D721Med (cell line): ENCODE measurements around the gene COL24A1.

Source experiments
- DNase-seq: peaks from one replicate; pipeline ENCODE4 v3.0.0; 2011; ENCODE audit warnings: low spot score; ENCODE audit not compliant: insufficient read length
- FAIRE-seq: peaks from 2 replicates; lab custom pipeline; 2011; peaks lifted over from hg19 to GRCh38; lab: Jason Lieb, UNC
- CTCF ChIP-seq: IDR thresholded peaks from 2 replicates; pipeline ENCODE4 v1.5.1; 2012; ENCODE audit warnings: mild to moderate bottlenecking, control low read depth; ENCODE audit not compliant: insufficient read depth; ENCODE audit errors: missing control alignments

The COL24A1 gene

DNA sequence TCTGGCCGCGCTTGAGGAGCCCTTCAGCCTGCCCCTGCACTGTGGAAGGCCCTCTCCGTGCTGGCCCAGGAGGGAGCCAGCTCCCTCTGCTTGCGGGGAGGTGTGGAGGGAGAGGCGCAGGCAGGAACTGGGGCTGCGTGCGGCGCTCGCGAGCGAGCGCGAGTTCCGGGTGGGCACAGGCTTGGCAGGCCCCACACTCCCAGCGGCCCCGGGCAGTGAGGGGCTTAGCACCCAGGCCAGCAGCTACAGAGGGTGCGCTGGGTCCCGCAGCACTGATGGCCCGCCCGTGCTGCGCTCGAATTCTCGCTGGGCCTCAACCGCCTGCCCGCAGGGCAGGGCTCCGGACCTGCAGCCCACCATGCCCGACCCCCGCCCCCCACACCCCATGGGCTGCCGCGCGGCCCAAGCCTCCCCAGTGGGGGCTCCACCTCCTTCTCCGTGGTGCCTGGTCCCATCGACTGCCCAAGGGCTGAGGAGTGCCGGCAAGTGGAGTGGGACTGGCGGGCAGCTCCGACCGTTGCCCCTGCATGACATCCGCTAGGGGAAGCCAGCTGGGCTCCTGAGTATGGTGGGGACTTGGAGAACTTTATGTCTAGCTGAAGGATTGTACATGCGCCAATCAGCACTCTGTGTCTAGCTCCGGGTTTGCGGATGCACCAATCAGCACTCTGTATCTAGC lies 46.0 kb downstream of the COL24A1 start:
- DNase-seq (no peak), FAIRE-seq (no peak)
- TF ChIP-seq CTCF = no peak

- FAIRE-seq (no peak), DNase-seq (no peak)
- TF ChIP-seq CTCF = no peak
These were observed 51.1 kb downstream of the COL24A1 start for GRCh38 chr1:86105533-86105866.

DNA sequence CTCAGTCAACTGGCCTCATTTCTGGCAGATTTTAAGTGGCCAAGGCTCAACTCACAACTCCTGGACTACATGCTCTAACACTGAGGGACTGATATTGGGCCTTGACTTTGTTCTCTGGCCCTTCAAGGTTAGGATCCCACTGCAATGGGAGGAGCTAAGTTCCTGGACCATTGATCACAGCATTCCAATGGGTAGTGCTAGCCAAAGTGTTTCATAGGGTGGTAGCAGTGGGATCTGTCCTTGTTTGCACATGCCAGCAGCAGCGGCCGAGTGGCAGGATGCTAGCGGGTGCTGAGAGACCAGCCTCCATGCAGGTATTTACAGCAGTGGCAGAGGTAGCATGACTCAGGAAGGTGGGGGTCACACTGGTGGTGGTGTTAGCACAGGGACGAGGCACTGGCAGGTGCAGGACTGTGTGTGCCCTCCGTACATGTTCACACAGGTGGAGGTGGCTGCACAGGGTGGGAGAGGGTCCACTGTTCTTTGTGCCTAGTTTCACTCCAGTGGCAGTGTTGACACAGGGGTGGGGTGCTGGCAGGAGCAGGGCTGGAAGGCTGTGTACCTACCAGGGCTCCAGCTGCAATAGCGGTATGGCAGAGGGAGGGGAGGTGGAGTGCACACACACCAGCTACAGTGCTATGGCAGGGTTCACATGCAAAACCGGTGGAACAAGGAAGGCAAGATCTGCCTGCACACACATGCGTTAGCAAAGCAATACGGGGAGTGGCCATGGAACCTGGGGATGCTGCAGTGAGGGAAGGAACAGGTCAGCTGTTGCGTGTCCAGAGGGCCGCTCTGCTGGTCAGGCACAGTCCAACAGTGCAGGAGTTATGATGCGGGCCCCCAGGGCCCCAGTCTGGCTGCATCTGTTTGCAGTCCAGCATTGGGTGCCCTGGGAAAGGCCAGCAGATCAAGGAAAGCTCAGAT lies 51.7 kb downstream of the COL24A1 start:
- TF ChIP-seq CTCF = no peak
- DNase-seq (no peak), FAIRE-seq (no peak)

DNA sequence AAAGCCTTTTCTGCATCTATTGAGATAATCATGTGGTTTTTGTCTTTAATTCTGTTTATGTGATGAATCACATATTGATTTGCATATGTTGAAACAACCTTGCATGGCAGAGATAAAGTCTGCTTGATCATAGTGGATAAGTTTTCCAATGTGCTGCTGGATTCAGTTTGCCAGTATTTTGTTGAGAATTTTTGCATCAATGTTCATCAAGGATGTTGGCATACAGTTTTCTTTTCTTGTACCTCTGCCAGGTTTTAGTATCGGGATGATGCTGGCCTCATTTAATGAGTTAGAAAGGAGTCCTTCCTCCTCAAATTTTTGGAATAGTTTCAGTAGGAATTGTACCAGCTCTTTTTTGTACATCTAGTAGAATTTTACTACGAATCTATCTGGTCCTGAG lies 55.0 kb downstream of the COL24A1 start:
- FAIRE-seq (no peak), DNase-seq (no peak)
- TF ChIP-seq CTCF = no peak

DNA sequence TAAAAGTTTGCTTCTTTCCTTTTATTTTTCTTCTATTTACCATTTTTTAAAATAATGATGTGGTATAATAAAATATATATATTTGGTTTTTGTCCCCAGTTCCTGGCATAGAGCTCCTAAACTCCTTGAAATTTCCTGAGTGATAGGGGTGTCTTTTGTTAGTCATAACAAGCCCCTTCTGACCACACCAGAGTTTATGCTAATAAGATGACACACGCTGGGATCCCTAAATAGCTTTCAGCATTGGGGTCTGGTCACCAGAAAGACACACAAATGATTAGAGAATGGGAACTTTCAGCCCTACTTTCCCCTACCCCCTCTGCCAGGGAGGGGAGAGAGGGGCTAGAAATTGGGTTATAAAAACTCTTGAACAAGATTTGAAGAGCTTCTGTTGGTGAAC lies 56.2 kb downstream of the COL24A1 start:
- DNase-seq (no peak), FAIRE-seq (no peak)
- TF ChIP-seq CTCF = no peak

DNA sequence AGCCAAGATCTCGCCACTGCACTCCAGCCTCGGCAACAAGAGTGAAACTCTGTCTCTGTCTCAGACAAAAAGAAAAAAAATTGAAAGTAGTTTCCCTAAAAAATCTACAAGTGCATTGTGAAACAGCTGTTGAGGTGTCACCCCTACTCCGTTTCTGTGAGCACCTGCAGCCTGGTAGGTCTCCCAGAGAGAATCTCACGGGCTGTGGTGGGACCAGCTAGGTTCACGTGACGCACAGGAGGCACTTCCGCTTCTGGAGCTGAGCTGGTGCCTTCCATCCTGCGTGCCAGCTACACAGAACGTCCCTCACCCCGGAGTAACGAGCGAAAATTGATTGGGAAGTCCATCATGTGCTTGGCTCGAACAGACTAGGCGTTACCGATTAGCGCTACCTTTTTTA lies 66.8 kb downstream of the COL24A1 start:
- no peak for DNase-seq
- FAIRE-seq = no peak
- TF ChIP-seq CTCF = no peak
